Mucosa of descending colon (tissue), 3 donors: ENCODE measurements around the gene SEMA6D. TPM values are rescaled to one million over a fixed set of nuclear protein-coding genes. Genes with fewer than 3 reads are reported as not detected.
A peak's percentile ranks its signal among the peaks of the same experiment; 100 is the strongest.

Experiments
- ATAC-seq: fragments of 200-7000 bp; cut with Tn5 transposase; one replicate; pipeline ENCODE4 v1.9.1; 2020; ENCODE audit warnings: mild to moderate bottlenecking, moderate library complexity
- DNase-seq, 3 donors: peaks; one replicate each; pipeline ENCODE4 v3.0.0-alpha.2; 2020
- H3K36me3 ChIP-seq: fragments of 200-600 bp; one replicate; pipeline ENCODE4 v1.8.0; 2021; ENCODE audit warnings: low read depth, mild to moderate bottlenecking
- H3K4me1 ChIP-seq: fragments of 200-600 bp; one replicate; pipeline ENCODE4 v1.8.0; 2021; ENCODE audit warnings: low read depth, mild to moderate bottlenecking
- H3K4me3 ChIP-seq: fragments of 200-600 bp; one replicate; pipeline ENCODE4 v1.8.0; 2021; ENCODE audit warnings: mild to moderate bottlenecking
- H3K9me3 ChIP-seq: fragments of 200-600 bp; one replicate; pipeline ENCODE4 v1.8.0; 2021; ENCODE audit warnings: mild to moderate bottlenecking
- CTCF ChIP-seq: fragments of 200-600 bp; IDR thresholded peaks from one replicate; pipeline ENCODE4 v1.8.0; 2022; ENCODE audit warnings: antibody characterized with exemption, mild to moderate bottlenecking
- intact Hi-C, 2 donors: fragments of 100-400 bp; cut with DNase I in 1 of 2; cut with micrococcal nuclease in 1 of 2; formaldehyde crosslinking; loops; one replicate each; pipeline versions ENCODE4 v1.11.0 to v1.11.1; 2022; cut with DNase I, micrococcal nuclease
- total RNA-seq, 3 donors: library from RNA; stranded (reverse); fragmentation: NEBNext Ultra II Directional in 2 of 3; extraction: Animal tissue kit (Norgen Biotek cat#: 25700) in 2 of 3; gene quantifications; one replicate each; pipeline versions ENCODE4 v1.2.1 to v1.2.4, GENCODE V29; 2021 to 2023
- donor health status: DM: no; HTN: no; CAD: no; lungs with moderate emphysema.
- donor health status: DM: no; HTN: no; CAD: no.
- donor health status: DM: no; HTN: yes; CAD: no.

The SEMA6D gene
- total RNA-seq, 3 donors from 2014 or later: 43.3 to 77.2 (median 48.3) TPM

- H3K4me1 ChIP-seq: peaks cover 6% of the 10 kb centered on the region
- DNase-seq (no peak), ATAC-seq (peak; percentile 50)
- TF ChIP-seq CTCF: no peak
- peaks cover 17% of the 10 kb centered on the region for H3K9me3 ChIP-seq
- no peaks in the 10 kb centered on the region for H3K36me3 ChIP-seq
- no peak overlapping the region for H3K4me3 ChIP-seq
- intact Hi-C loops: no loop called here
Measured at GRCh38 chr15:47750030-47750739, 32.9 kb downstream of the SEMA6D start.

- ATAC-seq (no peak), DNase-seq (no peak)
- H3K36me3 ChIP-seq: no peaks in the 10 kb centered on the region
- peaks cover 17% of the 10 kb centered on the region for H3K9me3 ChIP-seq
- intact Hi-C loops: no loop called here
- H3K4me1 ChIP-seq: no peaks in the 10 kb centered on the region
- TF ChIP-seq CTCF: no peak
- H3K4me3 ChIP-seq: no peak overlapping the region
Measured at GRCh38 chr15:47750740-47751262, 33.5 kb downstream of the SEMA6D start.

- peak; percentile 56 for ATAC-seq
- DNase-seq: no peak
- intact Hi-C loops: no loop called here
Measured at GRCh38 chr15:47753591-47753990, 36.3 kb downstream of the SEMA6D start.

GRCh38 chr15:47754312-47754711 lies 37.0 kb downstream of the SEMA6D start:
- no peaks in the 10 kb centered on the region for H3K4me1 ChIP-seq
- no peak for TF ChIP-seq CTCF
- peaks cover 17% of the 10 kb centered on the region for H3K9me3 ChIP-seq
- no peak for ATAC-seq
- DNase-seq: no peak
- H3K36me3 ChIP-seq: no peaks in the 10 kb centered on the region
- no peak overlapping the region for H3K4me3 ChIP-seq
- intact Hi-C loops: no loop called here

More at GRCh38 chr15:47753591-47753990, 36.3 kb downstream of the SEMA6D start:
- no peak overlapping the region for H3K4me3 ChIP-seq
- H3K9me3 ChIP-seq: peaks cover 17% of the 10 kb centered on the region
- TF ChIP-seq CTCF: no peak
- H3K4me1 ChIP-seq: no peaks in the 10 kb centered on the region
- no peaks in the 10 kb centered on the region for H3K36me3 ChIP-seq

- ATAC-seq (no peak), DNase-seq (no peak)
- TF ChIP-seq CTCF: no peak
- Histone ChIP-seq H3K9me3 (peaks cover 17% of the 10 kb centered on the region), H3K36me3 (no peaks in the 10 kb centered on the region), H3K4me1 (no peaks in the 10 kb centered on the region), H3K4me3 (no peak overlapping the region)
- intact Hi-C loops: no loop called here
Measured at GRCh38 chr15:47755941-47756340, 38.6 kb downstream of the SEMA6D start.
